Body of pancreas (tissue), 4 donors: ENCODE data around the gene BAIAP2L1. TPM values are rescaled to one million over a fixed set of nuclear protein-coding genes. Genes with fewer than 3 reads are reported as not detected.
A peak's percentile ranks its signal among the peaks of the same experiment; 100 is the strongest.

Source experiments
- ATAC-seq: fragments of 150-250 bp; one replicate; pipeline ENCODE4 v1.9.1; 2016
- DNase-seq, 4 donors: peaks; one replicate each; pipeline ENCODE4 v3.0.0-alpha.2; 2019
- H3K27ac ChIP-seq, 4 donors: fragments of 200-600 bp; sonication (generic); 1 replicate in 3 of 4; 2 replicates in 1 of 4; pipeline versions ENCODE4 v1.5.1 to v1.6.1; 2016 to 2019; ENCODE audit warnings: mild to moderate bottlenecking in 1 of 4, mixed read lengths in 1 of 4, moderate library complexity in 1 of 4
- H3K27me3 ChIP-seq, 2 donors: fragments of 200-600 bp; sonication (generic); one replicate each; pipeline ENCODE4 v1.6.0; 2016; ENCODE audit warnings: mild to moderate bottlenecking in 1 of 2
- H3K36me3 ChIP-seq, 2 donors: fragments of 200-600 bp; sonication (generic); replicated peaks in 1 of 2; 2 replicates each; pipeline ENCODE4 v1.5.1; 2016; ENCODE audit warnings: low read depth in 2 of 2; ENCODE audit not compliant: insufficient read depth in 1 of 2
- H3K4me1 ChIP-seq: fragments of 200-600 bp; sonication (generic); one replicate; pipeline ENCODE4 v1.6.0; 2016
- H3K4me3 ChIP-seq, 2 donors: fragments of 200-600 bp; sonication (generic); 1 replicate in 1 of 2; 2 replicates in 1 of 2; pipeline ENCODE4 v1.5.1; 2016 to 2019
- H3K9me3 ChIP-seq, 3 donors: fragments of 200-600 bp; sonication (generic); 1 replicate in 2 of 3; 2 replicates in 1 of 3; pipeline ENCODE4 v1.5.1; 2016
- CTCF ChIP-seq, 7 experiments: fragments of 450-650 bp in 4 of 7; fragments of 200-600 bp in 3 of 7; sonication (generic) in 3 of 7; IDR thresholded peaks; one replicate each; pipeline ENCODE4 v1.5.1; 2016 to 2019; ENCODE audit warnings: antibody characterized with exemption in 7 of 7
- POLR2A ChIP-seq, 3 donors: fragments of 450-650 bp; IDR thresholded peaks; one replicate each; pipeline ENCODE4 v1.6.1; 2016; ENCODE audit warnings: antibody characterized with exemption in 3 of 3, mild to moderate bottlenecking in 2 of 3
- WGBS, 2 donors: methylation state at CpG; one replicate each; pipeline ENCODE4 v1.1.5; 2017; 5-methylcytosine and 5-hydroxymethylcytosine counted together
- intact Hi-C: fragments of 100-400 bp; cut with DNase I; formaldehyde crosslinking; loops from one replicate; pipeline ENCODE4 v1.15.1; 2023
- total RNA-seq, 2 donors: library from RNA; depleted of rRNA; stranded (reverse); fragments of >200 nt; gene quantifications; one replicate each; pipeline ENCODE4 v1.1.0, GENCODE V29; 2016

The BAIAP2L1 gene
- total RNA-seq, 2 donors from 2014 or later: 15.8 to 23.1 TPM

DNA sequence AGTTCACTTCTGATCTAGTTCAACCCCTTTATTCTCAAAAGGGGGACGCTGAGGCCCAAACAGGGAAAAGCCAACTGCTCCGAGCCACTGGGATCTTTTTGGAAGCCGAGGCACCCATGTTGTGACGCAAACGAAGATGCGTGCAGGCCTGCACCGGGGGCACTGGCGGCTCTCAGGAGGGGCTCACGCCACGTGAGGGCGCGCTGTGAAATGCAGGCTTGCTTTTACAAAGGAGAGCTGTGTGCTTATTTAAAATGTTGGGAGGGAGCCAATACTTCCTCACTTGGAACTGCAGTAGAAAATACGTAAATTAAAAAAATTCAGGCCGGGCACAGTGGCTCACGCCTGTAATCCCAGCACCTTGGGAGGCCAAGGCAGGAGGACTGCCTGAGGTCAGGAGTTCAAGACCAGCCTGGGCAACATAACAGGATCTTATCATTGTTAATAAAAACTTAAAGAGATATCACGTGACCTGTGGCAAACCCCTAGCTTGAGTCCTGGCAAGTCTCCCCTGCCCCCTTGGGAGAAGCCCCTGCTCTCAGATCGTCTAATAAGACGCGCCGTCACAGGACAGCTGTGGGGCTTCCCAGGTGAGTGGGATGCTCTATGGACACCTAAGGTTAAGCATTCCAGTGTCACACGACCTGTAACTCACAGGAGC, 103.1 kb downstream of the BAIAP2L1 start:
- no peak overlapping the region for H3K4me3 ChIP-seq
- ATAC-seq (no peak), DNase-seq (no peak)
- TF ChIP-seq POLR2A (IDR thresholded peaks at IDR 0.05) (no peak), CTCF (IDR thresholded peaks at IDR 0.05) (no peak)
- WGBS, 2 donors: 84% methylated on average over 20 to 21 of the region's 21 CpGs
- peaks cover 19% of the 10 kb centered on the region for H3K4me1 ChIP-seq
- intact Hi-C loops: loop anchor here (10.0 kb wide), 1 partner anchor 557 kb away; no protein-coding TSS in a partner anchor
- H3K27me3 ChIP-seq: no peaks in the 10 kb centered on the region
- no peak overlapping the region for H3K27ac ChIP-seq
- H3K36me3 ChIP-seq: peaks cover under 1 to 2% of the 10 kb centered on the region in 2 donors
- no peaks in the 10 kb centered on the region for H3K9me3 ChIP-seq

GRCh38 chr7:98296833-98297232, 104.1 kb downstream of the BAIAP2L1 start:
- peak overlapping the region in 1 of 4 donors; percentile 50 for H3K27ac ChIP-seq
- 68 to 74% methylated on average over 6 to 12 of the region's 12 CpGs for WGBS, 2 donors
- H3K9me3 ChIP-seq: no peaks in the 10 kb centered on the region
- DNase-seq (no peak), ATAC-seq (no peak)
- H3K4me3 ChIP-seq: no peak overlapping the region
- intact Hi-C loops: loop anchor here (10.0 kb wide), 1 partner anchor 558 kb away; no protein-coding TSS in a partner anchor
- H3K27me3 ChIP-seq: no peaks in the 10 kb centered on the region
- peaks cover 9 to 10% of the 10 kb centered on the region in 2 donors for H3K36me3 ChIP-seq
- H3K4me1 ChIP-seq: peaks cover 19% of the 10 kb centered on the region
- no peak for TF ChIP-seq POLR2A (IDR thresholded peaks at IDR 0.05)
- no peak for TF ChIP-seq CTCF (IDR thresholded peaks at IDR 0.05)

GRCh38 chr7:98295467-98296192, 105.3 kb downstream of the BAIAP2L1 start:
- Histone ChIP-seq H3K36me3 (peaks cover 12% of the 10 kb centered on the region in 2 donors), H3K4me1 (peaks cover 19% of the 10 kb centered on the region), H3K9me3 (no peaks in the 10 kb centered on the region), H3K27ac (peak overlapping the region in 1 of 4 donors; percentile 4), H3K4me3 (no peak overlapping the region), H3K27me3 (no peaks in the 10 kb centered on the region)
- no peak for ATAC-seq
- no peak for TF ChIP-seq CTCF (IDR thresholded peaks at IDR 0.05)
- no peak for TF ChIP-seq POLR2A (IDR thresholded peaks at IDR 0.05)
- 87 to 100% methylated on average over 4 to 19 of the region's 19 CpGs for WGBS, 2 donors
- intact Hi-C loops: loop anchor here (10.0 kb wide), 1 partner anchor 559 kb away; no protein-coding TSS in a partner anchor
- no peak for DNase-seq

DNA sequence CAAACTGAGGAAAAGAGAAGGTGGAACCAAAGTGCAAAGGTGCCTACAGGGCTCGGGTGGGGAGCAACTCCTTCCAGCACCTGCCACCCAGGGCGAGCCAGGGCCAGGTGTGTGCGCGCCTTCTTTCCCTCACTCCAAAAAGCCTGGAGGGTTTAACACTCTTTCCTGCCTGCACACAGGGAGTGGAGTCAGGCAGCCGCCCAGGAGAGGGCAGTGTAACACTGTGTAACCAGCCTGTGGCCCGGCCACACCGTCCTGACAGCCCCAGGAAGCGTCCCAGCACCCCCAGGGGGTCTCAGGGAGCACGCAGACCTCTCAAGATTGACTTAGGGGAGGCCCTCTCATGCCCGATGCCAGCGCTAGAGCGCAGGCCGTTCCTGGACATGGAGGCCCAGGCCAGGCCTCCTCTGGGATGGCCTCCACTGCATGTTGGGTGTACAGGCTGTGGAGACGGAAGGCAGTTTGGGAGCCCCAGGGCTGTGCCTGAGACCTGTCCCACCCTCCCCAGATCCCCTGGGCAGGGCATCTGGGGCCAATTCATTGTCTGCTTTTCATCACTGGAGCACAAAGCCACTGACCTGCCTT, 106.0 kb downstream of the BAIAP2L1 start:
- Histone ChIP-seq H3K36me3 (peaks cover 12% of the 10 kb centered on the region in 2 donors), H3K4me3 (no peak overlapping the region), H3K4me1 (peaks cover 19% of the 10 kb centered on the region), H3K27ac (peak overlapping the region in 3 of 4 donors; percentile 4 to 52 (median 27)), H3K27me3 (no peaks in the 10 kb centered on the region), H3K9me3 (no peaks in the 10 kb centered on the region)
- peak; percentile 85 for ATAC-seq
- intact Hi-C loops: loop anchor here (5.0 to 10.0 kb wide), 2 partner anchors 107 to 560 kb away; partner anchors contain the start of gene BAIAP2L1
- WGBS, 2 donors: 17 to 29% methylated on average over 6 to 14 of the region's 14 CpGs
- DNase-seq: peak; percentile 76 to 88 (median 79)
- TF ChIP-seq CTCF (IDR thresholded peaks at IDR 0.05) (peak; percentile 50 to 90 (median 71)), POLR2A (IDR thresholded peaks at IDR 0.05) (no peak)
